HepG2 (cell line): ENCODE data around the gene PIH1D2. TPM values are rescaled to one million over a fixed set of nuclear protein-coding genes. Genes with fewer than 3 reads are reported as not detected.

ENCODE experiments used
- ATAC-seq: fragments of 200-7000 bp; cut with Tn5 transposase; 3 replicates; pipeline ENCODE4 v1.9.1; 2020; ENCODE audit warnings: mild to moderate bottlenecking, moderate library complexity
- BruUV-seq: library from RNA; stranded (reverse); fragments of 400-500 nt; replicated peaks from 2 replicates; lab custom pipeline; 2021; lab: Mats Ljungman, UMichigan
- CTCF ChIA-PET: fragments of 300-600 bp; formaldehyde crosslinking; extraction: SDS; loops from one replicate; lab custom pipeline; 2021; ENCODE audit warnings: low total read pairs, inconsistent platforms, low intra/inter-chr PET ratio; lab: Yijun Ruan, JAX
- POLR2A ChIA-PET: fragments of 350-600 bp; sonication (Branson Sonifier 250); formaldehyde crosslinking; loops from one replicate; lab custom pipeline; 2020; ENCODE audit warnings: antibody characterized with exemption, inconsistent platforms; lab: Yijun Ruan, JAX
- DNase-seq: peaks from one replicate; pipeline ENCODE4 v3.0.0-alpha.2; 2015; ENCODE audit warnings: low spot score
- FAIRE-seq: peaks from 3 replicates; lab custom pipeline; 2011; peaks lifted over from hg19 to GRCh38; lab: Jason Lieb, UNC
- H2AFZ ChIP-seq: one replicate; pipeline ENCODE4 v1.6.1; 2011; ENCODE audit warnings: low read length, inconsistent platforms
- H3K27ac ChIP-seq: fragments of 300-600 bp; 3 replicates; pipeline ENCODE4 v1.8.0; 2011; ENCODE audit warnings: mixed run types, mild to moderate bottlenecking, mixed read lengths, low read length, inconsistent platforms; ENCODE audit not compliant: insufficient read depth; ENCODE audit errors: extremely low read length
- H3K27me3 ChIP-seq, 2 experiments: fragments of 200-600 bp in 1 of 2; 2 replicates in 1 of 2; 3 replicates in 1 of 2; pipeline versions ENCODE4 v1.6.0 to v1.8.0; 2011; ENCODE audit warnings: low read length in 2 of 2, mild to moderate bottlenecking in 2 of 2, moderate library complexity in 2 of 2, inconsistent platforms in 1 of 2; ENCODE audit not compliant: insufficient read depth in 2 of 2, control insufficient read depth in 1 of 2
- H3K36me3 ChIP-seq, 2 experiments: fragments of 200-600 bp in 1 of 2; replicated peaks in 1 of 2; 2 replicates in 1 of 2; 3 replicates in 1 of 2; pipeline versions ENCODE4 v1.5.1 to v1.8.0; 2011; ENCODE audit warnings: low read length in 2 of 2, inconsistent platforms in 1 of 2; ENCODE audit not compliant: insufficient read depth in 2 of 2, control insufficient read depth in 1 of 2
- H3K4me1 ChIP-seq: 2 replicates; pipeline ENCODE4 v1.5.1; 2012; ENCODE audit warnings: low read length, inconsistent platforms; ENCODE audit not compliant: insufficient read depth
- H3K4me2 ChIP-seq: 2 replicates; pipeline ENCODE4 v1.6.0; 2011; ENCODE audit warnings: low read depth, low read length, inconsistent platforms
- H3K4me3 ChIP-seq, 3 experiments: fragments of 200-600 bp in 1 of 3; sonication (generic), shearing (Covaris generic) in 1 of 3; replicated peaks in 1 of 3; 2 replicates each; pipeline ENCODE4 v1.5.1; 2011 to 2016; ENCODE audit warnings: low read length in 3 of 3, inconsistent platforms in 2 of 3, low read depth in 2 of 3, mild to moderate bottlenecking in 2 of 3, control low read depth in 1 of 3, mixed read lengths in 1 of 3; ENCODE audit not compliant: insufficient read depth in 1 of 3
- H3K79me2 ChIP-seq: one replicate; pipeline ENCODE4 v1.6.1; 2011; ENCODE audit warnings: low read length, inconsistent platforms; ENCODE audit not compliant: insufficient read depth
- H3K9ac ChIP-seq: 2 replicates; pipeline ENCODE4 v1.6.0; 2011; ENCODE audit warnings: mild to moderate bottlenecking, low read depth, low read length, inconsistent platforms; ENCODE audit not compliant: insufficient read depth
- H3K9me3 ChIP-seq: 2 replicates; pipeline ENCODE4 v1.5.1; 2012; ENCODE audit warnings: mild to moderate bottlenecking, low read length
- H4K20me1 ChIP-seq: 2 replicates; pipeline ENCODE4 v1.6.0; 2011; ENCODE audit warnings: inconsistent platforms, mild to moderate bottlenecking, low read length, moderate library complexity; ENCODE audit not compliant: insufficient read depth
- ARNT ChIP-seq: fragments of 450-650 bp; IDR thresholded peaks from 2 replicates; pipeline ENCODE4 v1.6.1; 2017
- CREM ChIP-seq, 2 experiments: sonication (generic) in 1 of 2; formaldehyde crosslinking in 1 of 2; IDR thresholded peaks; 2 replicates each; pipeline versions ENCODE4 v1.4.0 to v1.6.1; 2016 to 2020; ENCODE audit warnings: antibody characterized with exemption in 1 of 2, mild to moderate bottlenecking in 1 of 2, missing genetic modification reagents in 1 of 2
- HDAC6 ChIP-seq: fragments of 200-600 bp; sonication (generic); IDR thresholded peaks from 2 replicates; pipeline ENCODE4 v1.7.0; 2017; ENCODE audit warnings: mild to moderate bottlenecking, antibody characterized with exemption, low read length, low read depth
- NFIC ChIP-seq: IDR thresholded peaks from 2 replicates; pipeline ENCODE4 v1.6.1; 2012; ENCODE audit warnings: mild to moderate bottlenecking, low read length, inconsistent platforms
- NR2F6 ChIP-seq, 2 experiments: IDR thresholded peaks; 2 replicates each; pipeline ENCODE4 v1.6.1; 2016; ENCODE audit warnings: antibody characterized with exemption in 1 of 2, mild to moderate bottlenecking in 1 of 2
- PCBP2 ChIP-seq: fragments of 200-400 bp; formaldehyde crosslinking; optimal IDR thresholded peaks from 2 replicates; pipeline ENCODE3; 2018; ENCODE audit warnings: low read length, low read depth; ENCODE audit not compliant: poor library complexity, severe bottlenecking
- ZNF121 ChIP-seq: sonication (generic); formaldehyde crosslinking; IDR thresholded peaks from 2 replicates; pipeline ENCODE4 v1.5.0; 2020; ENCODE audit warnings: mild to moderate bottlenecking, missing genetic modification reagents
- ZNF510 ChIP-seq: sonication (generic); formaldehyde crosslinking; IDR thresholded peaks from 2 replicates; pipeline ENCODE4 v1.4.0; 2020; ENCODE audit warnings: low read depth, mild to moderate bottlenecking, missing genetic modification reagents
- ZNF839 ChIP-seq: sonication (generic); formaldehyde crosslinking; IDR thresholded peaks from 2 replicates; pipeline ENCODE4 v1.4.0; 2020; ENCODE audit warnings: missing genetic modification reagents, mild to moderate bottlenecking, borderline replicate concordance
- WGBS: methylation state at CpG from one replicate; pipeline ENCODE4 v1.1.6; 2017; ENCODE audit warnings: low lambda C conversion rate; 5-methylcytosine and 5-hydroxymethylcytosine counted together
- in situ Hi-C: cut with HindIII; loops from 2 replicates; pipeline ENCODE4 v1.10.0; 2017; ENCODE audit warnings: low pct_unique_long_range_greater_than_20kb; ENCODE audit not compliant: extremely low pct_ligation_motif_present
- intact Hi-C: fragments of 100-400 bp; cut with micrococcal nuclease; formaldehyde crosslinking; loops from one replicate; pipeline ENCODE4 v1.10.0; 2022; ENCODE audit not compliant: unreplicated experiment
- polyA plus RNA-seq, 8 experiments: library from polyadenylated mRNA; depleted of rRNA in 3 of 8; stranded (reverse) in 7 of 8; unstranded in 1 of 8; fragments of >200 nt; fragmentation: Illumina TruSeq in 4 of 8; extraction: Trizol in 4 of 8; gene quantifications; 2 replicates each; pipeline versions ENCODE4 v1.2.1 to v1.2.3, GENCODE V29; 2011 to 2016; ENCODE audit warnings: low read depth in 4 of 8, missing spikeins in 1 of 8, mixed read lengths in 1 of 8; ENCODE audit not compliant: insufficient read depth in 1 of 8
- total RNA-seq, 5 experiments: library from RNA; depleted of rRNA; stranded (reverse); fragments of >200 nt; fragmentation: Illumina TruSeq; extraction: Trizol; gene quantifications; 2 replicates each; pipeline ENCODE4 v1.2.3, GENCODE V29; 2016; ENCODE audit warnings: low read depth in 1 of 5
- TF ChIP-seq, protein P1 (sequence below): sonication (generic); formaldehyde crosslinking; IDR thresholded peaks from 2 replicates; pipeline ENCODE4 v1.4.0; 2020; ENCODE audit warnings: missing genetic modification reagents, borderline replicate concordance

PIH1D2 gene
- total and polyA plus RNA-seq, 2 of the 13 experiments (the other 11 are each of a cell fraction or from before 2014, with no cell fraction given): 0.49 to 2.7 TPM

DNA sequence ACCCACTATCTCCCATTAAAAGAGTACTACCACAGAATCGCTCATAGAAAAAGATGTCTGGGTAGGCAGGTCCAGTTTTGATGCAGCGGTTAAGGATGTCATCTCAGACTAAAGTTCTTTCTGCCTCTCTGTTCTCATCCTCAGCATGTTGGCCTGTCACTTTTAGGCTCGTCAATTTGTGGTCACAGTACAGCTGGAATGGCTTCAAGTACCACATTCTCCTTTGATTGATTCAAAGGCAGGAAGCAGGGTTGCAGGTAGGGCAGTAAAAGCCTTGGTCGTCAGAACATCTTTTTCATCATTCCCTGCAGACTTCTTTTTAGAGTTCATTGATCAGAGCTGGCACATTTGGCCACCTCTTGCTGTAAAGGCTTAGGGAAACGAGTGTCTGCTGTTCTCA, 41.6 kb upstream of the PIH1D2 start:
- FAIRE-seq: no peak
- H3K4me1 ChIP-seq: peaks cover 5% of the 10 kb centered on the region; the same call in 1 of the 2 replicates
- no peaks in the 10 kb centered on the region for H3K27me3 ChIP-seq
- H3K9ac ChIP-seq: no peak overlapping the region
- no peak overlapping the region for H3K4me2 ChIP-seq
- TF ChIP-seq NFIC: no peak
- no peak for TF ChIP-seq CREM (IDR thresholded peaks at IDR 0.05)
- TF ChIP-seq CREM (CRISPR knock-in tag; IDR thresholded peaks at IDR 0.05): no peak
- TF ChIP-seq, protein P1, sequence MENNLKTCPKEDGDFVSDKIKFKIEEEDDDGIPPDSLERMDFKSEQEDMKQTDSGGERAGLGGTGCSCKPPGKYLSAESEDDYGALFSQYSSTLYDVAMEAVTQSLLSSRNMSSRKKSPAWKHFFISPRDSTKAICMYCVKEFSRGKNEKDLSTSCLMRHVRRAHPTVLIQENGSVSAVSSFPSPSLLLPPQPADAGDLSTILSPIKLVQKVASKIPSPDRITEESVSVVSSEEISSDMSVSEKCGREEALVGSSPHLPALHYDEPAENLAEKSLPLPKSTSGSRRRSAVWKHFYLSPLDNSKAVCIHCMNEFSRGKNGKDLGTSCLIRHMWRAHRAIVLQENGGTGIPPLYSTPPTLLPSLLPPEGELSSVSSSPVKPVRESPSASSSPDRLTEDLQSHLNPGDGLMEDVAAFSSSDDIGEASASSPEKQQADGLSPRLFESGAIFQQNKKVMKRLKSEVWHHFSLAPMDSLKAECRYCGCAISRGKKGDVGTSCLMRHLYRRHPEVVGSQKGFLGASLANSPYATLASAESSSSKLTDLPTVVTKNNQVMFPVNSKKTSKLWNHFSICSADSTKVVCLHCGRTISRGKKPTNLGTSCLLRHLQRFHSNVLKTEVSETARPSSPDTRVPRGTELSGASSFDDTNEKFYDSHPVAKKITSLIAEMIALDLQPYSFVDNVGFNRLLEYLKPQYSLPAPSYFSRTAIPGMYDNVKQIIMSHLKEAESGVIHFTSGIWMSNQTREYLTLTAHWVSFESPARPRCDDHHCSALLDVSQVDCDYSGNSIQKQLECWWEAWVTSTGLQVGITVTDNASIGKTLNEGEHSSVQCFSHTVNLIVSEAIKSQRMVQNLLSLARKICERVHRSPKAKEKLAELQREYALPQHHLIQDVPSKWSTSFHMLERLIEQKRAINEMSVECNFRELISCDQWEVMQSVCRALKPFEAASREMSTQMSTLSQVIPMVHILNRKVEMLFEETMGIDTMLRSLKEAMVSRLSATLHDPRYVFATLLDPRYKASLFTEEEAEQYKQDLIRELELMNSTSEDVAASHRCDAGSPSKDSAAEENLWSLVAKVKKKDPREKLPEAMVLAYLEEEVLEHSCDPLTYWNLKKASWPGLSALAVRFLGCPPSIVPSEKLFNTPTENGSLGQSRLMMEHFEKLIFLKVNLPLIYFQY (CRISPR knock-in tag): no peak
- TF ChIP-seq PCBP2: no peak
- TF ChIP-seq NR2F6 (IDR thresholded peaks at IDR 0.05): no peak
- TF ChIP-seq NR2F6 (CRISPR knock-in tag; IDR thresholded peaks at IDR 0.05): no peak
- no peak for TF ChIP-seq HDAC6
- no peak for TF ChIP-seq ZNF121 (CRISPR knock-in tag)
- no peak for TF ChIP-seq ZNF839 (CRISPR knock-in tag)
- TF ChIP-seq ZNF510 (CRISPR knock-in tag): no peak
- no peak for TF ChIP-seq ARNT
- no peak overlapping the region for H3K4me3 ChIP-seq
- ChIA-PET CTCF (no interaction called here), POLR2A (no interaction called here)
- H2AFZ ChIP-seq: no peak overlapping the region
- in situ Hi-C loops (loop anchor here (10.0 kb wide), 1 partner anchor 169 kb away; no protein-coding TSS in a partner anchor), intact Hi-C loops (no loop called here)
- H3K27ac ChIP-seq: no peak overlapping the region
- BruUV-seq: no TSS peak
- H3K79me2 ChIP-seq: no peaks in the 10 kb centered on the region
- no peaks in the 10 kb centered on the region for H4K20me1 ChIP-seq
- no peak for ATAC-seq
- no peaks in the 10 kb centered on the region for H3K9me3 ChIP-seq
- H3K36me3 ChIP-seq: no peaks in the 10 kb centered on the region
- DNase-seq: no peak
- WGBS: 68% methylated on average over 5 of the region's 5 CpGs
